DMS153 treated with DMSO at 0.1 percent for 48 hours (cell line): Measurements from ENCODE around the gene OR5I1.
"Not testable (repeated sequence)": the region's sequence is repeated elsewhere in the genome, so short reads cannot be mapped to it uniquely, and the experiment has no call there.

ENCODE experiments used
- DNase-seq: peaks from one replicate; lab custom pipeline; 2025; ENCODE audit not compliant: unreplicated experiment; lab: John Stamatoyannopoulos, UW

Gene OR5I1

DNA sequence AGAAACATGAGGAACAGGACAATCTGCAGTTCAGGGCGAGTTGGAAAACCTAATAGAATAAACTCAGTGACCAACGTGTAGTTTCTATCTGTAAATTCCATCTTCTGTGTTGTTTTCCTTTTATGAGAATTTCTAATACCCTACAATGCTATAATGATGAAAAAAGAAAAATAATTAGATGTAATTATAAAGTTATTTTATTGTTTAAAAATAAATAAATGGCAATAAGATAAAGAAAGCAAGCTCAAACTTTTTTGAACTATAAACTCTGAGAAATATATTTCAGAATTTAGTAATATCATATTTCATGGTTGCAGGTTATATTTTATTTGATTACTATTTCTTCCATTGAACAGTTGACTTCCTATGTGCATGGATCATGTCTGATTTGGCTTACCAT is at the start of gene OR5I1:
OR5I1 (minus strand) TSS at position 101 of the 400 bp plus-strand sequence; CDS start at position 101, 0 bp downstream.
- DNase-seq: no peak

DNA sequence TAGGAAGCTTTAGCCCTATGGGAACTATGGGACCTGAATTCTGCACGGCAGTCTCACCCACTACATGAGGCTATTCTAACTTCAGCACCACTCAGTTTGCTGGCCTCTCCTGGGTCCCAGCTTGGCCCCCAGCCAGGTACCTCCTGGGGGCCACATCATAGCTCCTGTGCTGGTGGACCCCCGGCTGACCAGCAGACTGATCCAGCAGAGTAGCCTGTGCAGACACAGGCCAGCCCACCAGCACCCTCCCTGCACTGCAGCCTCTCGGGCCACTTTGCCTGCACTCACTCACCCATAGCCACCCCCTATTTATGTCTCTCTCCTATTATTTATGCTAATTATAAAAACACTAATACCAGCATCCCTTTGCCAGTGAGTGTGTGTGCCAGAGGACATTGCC is 34.7 kb upstream of the OR5I1 start:
- no peak for DNase-seq

DNA sequence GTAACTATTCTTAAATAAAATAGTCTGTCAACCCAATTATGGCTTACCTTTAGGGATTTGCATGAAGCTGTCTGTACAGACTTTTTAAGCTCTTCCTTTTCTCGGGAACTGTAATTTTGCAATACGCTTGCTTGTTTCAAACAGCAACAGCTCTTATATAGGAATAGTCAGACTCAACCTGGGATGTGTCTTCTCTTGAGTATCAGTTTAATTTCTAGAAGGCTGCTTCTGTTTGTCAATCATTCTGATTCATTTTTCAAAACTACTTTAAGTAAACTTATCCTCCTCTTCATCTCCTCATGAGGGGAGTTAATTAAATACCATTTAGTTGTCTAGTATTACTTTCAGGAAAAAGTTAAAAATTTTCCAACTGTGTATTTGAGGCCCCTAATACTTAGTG is 33.6 kb upstream of the OR5I1 start, which contains the start of gene OR10AG1:
OR10AG1 (minus strand) TSS at position 101 of the 400 bp plus-strand sequence; CDS start at position 63, 38 bp downstream.
- DNase-seq: no peak

DNA sequence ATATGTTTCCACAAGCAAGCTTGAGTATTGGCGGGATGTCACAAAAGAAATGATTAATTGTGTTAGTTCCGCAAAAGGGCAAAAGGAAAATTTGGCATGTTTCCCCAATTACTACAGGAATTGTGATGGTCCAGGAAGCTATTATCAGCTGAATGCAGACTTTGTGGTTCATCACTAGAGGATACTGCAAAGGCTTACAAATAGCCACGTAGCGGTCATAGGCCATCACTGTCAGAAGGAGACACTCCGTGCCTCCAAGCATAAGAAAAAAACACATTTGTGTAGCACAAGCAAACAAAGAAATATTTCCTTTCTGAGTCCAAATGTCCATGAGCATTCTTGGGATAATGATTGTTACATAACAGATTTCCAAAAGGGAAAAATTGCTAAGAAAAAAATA is 31.7 kb upstream of the OR5I1 start:
- no peak for DNase-seq

DNA sequence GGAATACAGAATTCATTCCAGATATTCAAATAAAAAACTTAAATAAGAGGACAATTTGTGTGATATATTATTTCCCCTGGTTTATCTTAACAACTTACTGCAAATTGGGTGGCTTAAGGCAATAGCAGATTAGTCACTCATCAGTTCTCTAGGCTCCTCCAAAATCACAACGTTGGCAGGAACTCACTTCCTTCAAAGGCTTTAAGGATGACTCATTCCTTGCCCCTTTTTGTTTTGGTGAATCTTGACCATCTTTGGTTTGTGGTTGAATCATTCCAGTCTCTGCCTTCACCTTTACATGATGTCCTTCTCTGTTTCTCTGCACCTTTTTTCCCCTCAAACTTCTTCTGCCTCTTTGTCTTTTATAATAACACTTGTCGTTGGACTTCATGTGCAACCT is 30.2 kb upstream of the OR5I1 start:
- no peak for DNase-seq

DNA sequence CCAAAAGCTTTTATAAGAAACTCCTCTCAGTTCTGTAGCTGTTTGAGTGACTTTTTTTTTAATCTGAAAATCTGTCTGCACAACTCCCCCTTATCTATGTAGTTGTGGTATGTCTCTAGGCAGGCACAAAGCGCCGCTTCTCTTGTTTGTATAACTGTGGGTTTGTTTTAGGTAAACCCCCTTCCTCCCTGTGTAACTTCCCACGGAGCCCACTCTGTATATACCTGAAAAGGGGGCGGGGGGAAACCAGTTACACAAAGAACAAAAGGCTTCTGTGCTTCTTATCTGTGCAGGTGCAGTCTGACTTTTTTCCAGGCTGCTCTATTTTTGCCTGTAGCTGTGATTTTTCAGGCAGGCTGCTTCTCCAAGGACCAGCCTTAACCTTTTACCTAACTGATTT is 20.3 kb upstream of the OR5I1 start:
- no peak for DNase-seq

DNA sequence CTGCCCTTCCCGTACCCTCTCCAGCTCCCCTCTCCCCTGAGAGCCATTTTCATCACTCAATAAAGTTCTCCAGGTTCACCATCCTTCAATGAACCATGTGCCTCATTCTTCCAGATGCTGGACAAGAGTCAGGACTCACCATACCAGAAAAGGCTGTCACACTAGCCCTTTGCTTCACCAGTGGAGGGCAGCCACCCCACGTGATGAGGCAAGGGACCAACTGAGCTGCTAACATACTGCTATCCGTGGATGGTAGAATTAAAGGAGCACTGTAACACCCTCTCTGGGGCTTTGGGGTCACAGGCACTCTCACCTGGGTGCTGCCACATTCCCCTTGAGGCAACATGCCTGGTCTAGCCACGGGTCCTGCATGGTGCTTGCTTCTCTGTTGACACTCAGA is 13.1 kb upstream of the OR5I1 start:
- DNase-seq: no peak

DNA sequence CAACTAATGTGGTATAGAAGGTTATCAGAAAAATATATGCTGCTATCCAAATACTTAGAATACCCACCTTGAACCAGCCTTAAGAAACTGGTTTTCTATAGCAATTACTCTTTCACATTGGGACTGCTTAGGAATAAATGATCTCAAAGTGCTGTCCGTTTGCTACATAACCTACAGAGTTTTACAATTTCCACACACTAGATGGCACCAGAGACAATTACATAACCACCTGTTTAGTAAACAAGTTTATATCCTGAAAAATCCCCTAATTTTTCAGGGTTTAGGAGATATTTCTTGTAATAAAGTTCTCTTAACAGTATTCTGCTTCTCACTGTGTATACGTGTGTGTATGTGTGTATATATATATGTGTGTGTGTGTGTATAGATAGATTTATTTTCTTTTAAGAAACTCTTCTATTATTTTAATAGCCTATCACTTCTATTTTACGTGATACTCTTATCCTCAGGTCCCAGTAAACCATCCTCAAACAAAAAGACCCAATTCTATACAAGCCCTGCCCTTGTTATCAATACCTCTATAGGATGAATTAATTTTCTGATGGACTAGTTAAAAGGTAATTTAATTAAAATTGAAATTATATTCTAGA is 6.7 kb upstream of the OR5I1 start:
- peak; percentile 48 for DNase-seq

DNA sequence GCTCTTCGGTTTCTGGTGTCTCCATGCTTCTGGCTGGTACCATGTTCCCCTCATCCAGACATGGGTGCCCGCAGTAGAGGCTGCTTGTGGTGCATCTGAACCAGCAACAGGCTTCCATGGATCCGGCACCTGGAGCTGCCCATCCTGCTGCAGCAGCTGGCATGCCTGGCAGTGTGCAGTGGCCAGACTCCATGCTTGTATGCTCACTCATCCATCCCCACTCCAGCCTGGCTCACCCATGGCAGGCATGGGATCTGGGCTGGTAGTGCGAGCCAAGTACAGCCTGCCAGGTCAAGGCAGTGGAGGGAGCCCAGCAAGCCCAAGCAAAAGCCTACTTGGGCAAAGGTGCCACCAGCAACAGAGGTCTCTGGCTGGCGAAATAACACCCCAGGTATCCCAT is 15.7 kb downstream of the OR5I1 start:
- no peak for DNase-seq

DNA sequence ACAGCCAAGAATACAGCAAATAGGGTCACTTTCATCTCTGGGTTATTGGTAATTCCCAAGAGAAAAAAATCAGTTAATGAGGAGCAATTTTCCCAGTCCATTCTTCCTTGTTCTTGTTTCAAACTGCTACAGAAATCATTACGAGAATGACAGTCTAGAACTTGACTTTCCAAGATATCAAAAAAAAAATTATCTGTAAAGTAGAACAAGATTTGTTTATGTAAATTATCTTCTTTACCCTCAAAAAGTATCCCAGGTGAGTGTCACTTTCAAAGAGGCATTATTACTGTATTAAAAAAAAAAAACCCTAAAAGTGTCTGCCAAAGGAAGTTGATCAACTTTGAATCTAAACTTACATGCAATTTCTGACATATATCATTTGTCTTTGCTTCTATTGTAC is 21.7 kb downstream of the OR5I1 start, which contains the start of gene OR5W2:
OR5W2 (minus strand) TSS at position 101 of the 400 bp plus-strand sequence; CDS start at position 101, 0 bp downstream.
- DNase-seq: no peak

DNA sequence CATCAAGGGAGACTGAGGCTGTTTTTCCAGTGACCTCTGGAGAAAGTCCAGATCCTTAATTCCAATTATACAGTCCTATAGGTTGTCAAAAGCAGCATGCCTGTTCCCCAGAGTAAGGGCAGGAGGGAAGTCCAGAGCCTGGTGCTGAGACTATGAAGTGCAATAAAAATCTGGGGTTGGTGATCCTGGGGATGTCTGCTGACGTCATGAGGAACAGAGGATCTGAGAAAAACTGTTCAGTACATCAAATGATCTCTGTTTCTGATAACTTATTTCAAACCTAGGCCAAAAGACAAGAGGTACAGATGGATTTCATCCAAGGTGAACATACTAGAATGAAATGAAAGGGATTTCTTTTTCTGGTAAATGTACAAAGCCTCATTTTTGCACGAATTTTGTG is 33.9 kb downstream of the OR5I1 start:
- no peak for DNase-seq

DNA sequence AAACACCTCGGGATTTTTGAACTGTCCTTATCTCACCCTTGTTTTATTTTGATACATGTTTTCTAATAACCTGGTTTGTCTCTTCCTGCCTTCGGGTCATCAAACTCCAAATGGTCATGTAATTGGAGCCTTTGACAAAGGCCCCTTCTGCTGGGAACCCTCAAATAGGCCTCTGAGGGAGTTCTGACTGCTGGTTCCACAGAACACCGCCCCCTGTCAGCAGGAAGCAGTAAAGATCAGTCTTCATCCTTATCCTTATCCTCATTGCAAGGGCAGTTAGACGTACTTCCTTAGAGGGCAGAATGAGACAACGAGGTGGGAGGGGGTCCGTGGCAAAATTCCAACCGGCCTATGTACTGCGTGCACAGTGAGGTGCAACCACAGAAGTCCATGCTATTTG is 41.0 kb downstream of the OR5I1 start:
- no peak for DNase-seq

DNA sequence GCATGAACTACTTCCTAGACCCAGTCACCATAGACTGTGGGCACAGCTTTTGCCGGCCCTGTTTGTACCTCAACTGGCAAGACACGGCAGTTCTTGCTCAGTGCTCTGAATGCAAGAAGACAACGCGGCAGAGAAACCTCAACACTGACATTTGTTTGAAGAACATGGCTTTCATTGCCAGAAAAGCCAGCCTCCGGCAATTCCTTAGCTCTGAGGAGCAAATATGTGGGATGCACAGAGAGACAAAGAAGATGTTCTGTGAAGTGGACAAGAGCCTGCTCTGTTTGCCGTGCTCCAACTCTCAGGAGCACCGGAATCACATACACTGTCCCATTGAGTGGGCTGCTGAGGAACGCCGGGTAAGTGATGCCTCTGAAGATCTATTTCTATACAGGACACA is 50.7 kb downstream of the OR5I1 start:
- DNase-seq: not testable (repeated sequence)
